AG09309 (cell line): ENCODE results near the gene ACOXL.

Source experiments
- DNase-seq: peaks from one replicate; pipeline ENCODE4 v3.0.0-alpha.2; 2010; ENCODE audit warnings: low read depth
- H3K4me3 ChIP-seq: 2 replicates; pipeline ENCODE4 v1.5.1; 2011; ENCODE audit warnings: mild to moderate bottlenecking, low read depth, low read length, moderate library complexity; ENCODE audit not compliant: control insufficient read depth
- TF ChIP-seq, protein P1 (sequence below): IDR thresholded peaks from 2 replicates; pipeline ENCODE4 v1.5.1; 2011; ENCODE audit warnings: mild to moderate bottlenecking, low read depth, low read length, inconsistent platforms; ENCODE audit not compliant: insufficient read depth, control insufficient read depth; ENCODE audit errors: missing control alignments

Gene ACOXL

DNA sequence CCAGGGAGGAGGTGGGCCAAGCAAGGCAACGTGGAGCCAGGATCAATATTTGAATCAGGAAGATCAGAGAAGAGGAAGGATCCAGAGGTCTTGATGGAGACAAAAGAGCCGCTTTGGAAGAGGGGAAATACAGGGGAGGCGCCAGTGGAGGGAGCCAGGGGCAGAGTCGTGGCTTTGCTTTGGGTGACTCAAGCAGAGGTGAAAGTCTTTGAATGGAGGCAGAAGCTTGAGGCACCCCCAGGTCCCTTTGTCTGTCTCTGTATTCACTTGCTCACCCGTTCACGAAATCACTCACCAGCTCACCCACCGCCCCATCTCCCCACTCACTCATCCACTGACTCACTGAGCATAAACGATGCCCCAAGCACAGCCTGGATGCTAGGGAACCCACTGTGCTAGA, 134.1 kb downstream of the ACOXL start:
- DNase-seq: no peak
- TF ChIP-seq, protein P1, sequence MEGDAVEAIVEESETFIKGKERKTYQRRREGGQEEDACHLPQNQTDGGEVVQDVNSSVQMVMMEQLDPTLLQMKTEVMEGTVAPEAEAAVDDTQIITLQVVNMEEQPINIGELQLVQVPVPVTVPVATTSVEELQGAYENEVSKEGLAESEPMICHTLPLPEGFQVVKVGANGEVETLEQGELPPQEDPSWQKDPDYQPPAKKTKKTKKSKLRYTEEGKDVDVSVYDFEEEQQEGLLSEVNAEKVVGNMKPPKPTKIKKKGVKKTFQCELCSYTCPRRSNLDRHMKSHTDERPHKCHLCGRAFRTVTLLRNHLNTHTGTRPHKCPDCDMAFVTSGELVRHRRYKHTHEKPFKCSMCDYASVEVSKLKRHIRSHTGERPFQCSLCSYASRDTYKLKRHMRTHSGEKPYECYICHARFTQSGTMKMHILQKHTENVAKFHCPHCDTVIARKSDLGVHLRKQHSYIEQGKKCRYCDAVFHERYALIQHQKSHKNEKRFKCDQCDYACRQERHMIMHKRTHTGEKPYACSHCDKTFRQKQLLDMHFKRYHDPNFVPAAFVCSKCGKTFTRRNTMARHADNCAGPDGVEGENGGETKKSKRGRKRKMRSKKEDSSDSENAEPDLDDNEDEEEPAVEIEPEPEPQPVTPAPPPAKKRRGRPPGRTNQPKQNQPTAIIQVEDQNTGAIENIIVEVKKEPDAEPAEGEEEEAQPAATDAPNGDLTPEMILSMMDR: no peak
- no peak overlapping the region for H3K4me3 ChIP-seq

DNA sequence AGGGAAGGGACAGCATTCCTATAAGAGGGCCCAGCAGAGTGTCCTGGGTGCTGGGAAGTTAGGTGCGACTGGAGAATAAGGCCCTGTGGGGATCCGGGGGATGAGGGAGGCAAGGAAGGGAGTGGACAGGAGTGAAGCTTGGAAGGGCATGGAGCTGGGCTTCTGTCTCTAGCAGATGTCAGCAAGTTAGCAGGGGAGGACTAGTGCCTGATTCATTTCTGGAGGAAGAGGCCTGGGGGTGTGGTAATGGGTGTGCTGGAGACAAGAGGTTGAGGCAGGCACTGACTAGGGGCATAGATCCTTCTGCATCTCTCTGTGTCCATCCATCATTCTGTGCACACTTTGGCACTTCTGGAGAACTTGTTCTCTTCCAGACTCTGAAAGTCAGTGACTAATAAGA, 134.7 kb downstream of the ACOXL start:
- TF ChIP-seq, protein P1: no peak
- no peak overlapping the region for H3K4me3 ChIP-seq

DNA sequence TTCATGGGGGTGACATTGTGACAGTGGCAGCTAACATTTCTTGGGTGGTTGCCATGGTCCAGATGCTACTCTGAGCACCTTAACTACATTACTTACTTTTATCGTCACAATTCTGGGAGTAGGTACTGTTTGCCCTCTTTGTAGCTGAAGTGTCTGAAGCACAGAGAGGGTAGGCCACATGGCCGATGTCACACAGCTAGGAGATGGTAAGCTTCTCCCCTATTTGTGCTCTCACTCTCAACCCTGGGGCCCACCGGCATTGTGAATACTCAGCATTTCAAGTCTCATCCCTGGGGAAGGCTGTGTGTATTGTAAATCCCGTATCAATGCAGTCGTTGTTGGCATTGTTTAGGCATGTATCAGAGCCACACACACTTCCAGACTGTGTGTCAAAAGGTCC, 136.6 kb downstream of the ACOXL start:
- no peak for DNase-seq
- TF ChIP-seq, protein P1: no peak
- H3K4me3 ChIP-seq: no peak overlapping the region

More for the DNA sequence above, 134.7 kb downstream of the ACOXL start:
- no peak for DNase-seq

DNA sequence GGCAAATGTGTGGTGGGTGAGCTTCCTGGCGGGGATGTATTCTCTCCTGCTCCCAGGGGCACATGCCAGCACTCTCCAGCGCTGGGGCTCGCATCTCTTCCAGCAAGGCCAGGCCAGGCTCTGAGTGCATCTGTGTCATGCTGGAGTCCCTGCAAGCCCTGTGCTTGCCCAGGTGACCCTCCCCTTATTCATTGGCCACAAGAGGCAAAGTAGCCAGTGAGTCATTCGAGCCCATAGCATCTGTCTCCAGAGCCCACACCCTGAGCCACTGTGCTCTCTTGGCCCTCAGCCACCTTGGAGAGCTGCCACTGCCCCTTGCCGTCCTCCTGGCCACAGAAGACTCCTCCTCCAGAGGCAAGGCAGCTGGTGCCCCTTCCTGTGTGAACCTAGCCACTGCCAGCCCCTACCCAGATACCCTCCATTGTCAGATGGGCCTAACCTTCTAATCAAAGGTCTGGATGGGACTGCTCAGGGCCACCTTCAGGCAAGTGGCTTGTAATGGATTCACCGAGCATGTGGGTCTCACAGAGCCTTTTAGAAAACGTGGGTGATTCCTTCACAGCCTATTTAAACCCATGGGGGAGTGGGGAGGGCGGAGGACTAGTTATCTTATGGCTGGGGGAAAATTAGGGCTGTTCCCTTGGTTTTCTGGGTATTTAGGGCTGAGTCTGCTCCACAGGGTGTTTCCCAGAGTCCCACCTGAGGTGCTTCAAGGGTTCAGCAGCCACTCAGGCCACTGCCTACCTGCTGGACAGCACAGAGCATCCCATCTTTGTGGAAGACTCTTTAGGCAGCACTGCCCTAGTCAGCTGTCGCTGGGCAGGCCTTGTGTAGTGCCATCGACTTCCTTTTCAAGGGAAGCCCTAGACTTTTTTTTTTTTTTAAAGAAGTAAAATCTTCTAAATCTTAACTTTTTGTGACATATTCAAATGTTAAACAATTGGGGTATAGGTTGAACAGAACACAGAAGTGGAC, 137.4 kb downstream of the ACOXL start:
- no peak overlapping the region for H3K4me3 ChIP-seq
- DNase-seq: no peak
- TF ChIP-seq, protein P1: no peak

DNA sequence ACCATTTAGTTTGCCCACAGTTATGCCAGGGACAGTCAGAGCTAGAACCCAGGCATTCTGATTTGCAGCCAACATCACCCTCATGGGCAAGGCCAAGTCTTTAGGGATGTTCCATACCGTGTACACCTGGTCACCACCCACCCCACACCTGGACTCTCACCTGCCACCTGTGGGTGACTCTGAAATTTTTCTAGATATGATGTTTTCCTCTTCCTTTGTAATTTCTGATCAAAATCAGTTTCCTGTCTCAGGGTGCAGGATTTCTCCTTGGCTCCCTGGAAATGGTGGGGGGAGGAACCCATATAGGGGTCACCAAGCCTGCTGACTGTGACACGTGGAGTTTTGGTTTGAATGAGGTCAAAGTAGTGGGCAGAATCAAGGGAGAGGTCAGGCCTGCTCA, 138.2 kb downstream of the ACOXL start:
- TF ChIP-seq, protein P1: no peak
- DNase-seq: no peak

DNA sequence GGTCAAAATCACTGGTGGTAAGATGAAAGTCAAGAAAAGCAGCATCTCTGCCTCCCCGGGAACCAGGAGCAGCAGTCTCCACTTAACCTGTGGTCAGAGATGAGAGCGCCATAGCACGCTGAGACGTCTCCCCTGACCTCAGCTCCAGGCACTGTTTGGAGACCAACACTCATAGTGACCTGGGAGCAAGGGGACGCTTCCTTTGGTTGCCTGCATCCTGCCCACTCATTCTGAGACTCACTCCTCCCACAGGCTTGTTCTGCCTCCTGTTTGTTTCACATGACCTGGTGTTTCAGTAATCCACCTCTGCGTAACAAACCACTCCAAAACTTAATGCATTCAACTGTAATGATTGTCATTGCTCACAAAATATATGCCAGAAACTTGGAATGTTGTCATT, 139.3 kb downstream of the ACOXL start:
- TF ChIP-seq, protein P1: no peak
- no peak for DNase-seq
- H3K4me3 ChIP-seq: no peak overlapping the region

More for the DNA sequence above, 138.2 kb downstream of the ACOXL start:
- H3K4me3 ChIP-seq: no peak overlapping the region
